NCI-H524 (cell line): ENCODE data around the gene CPA2.
A peak's percentile ranks its signal among the peaks of the same experiment; 100 is the strongest.

ENCODE experiments used
- DNase-seq, 2 experiments: peaks; one replicate each; lab custom pipeline; 2025; lab: John Stamatoyannopoulos, UW

Gene CPA2

DNA sequence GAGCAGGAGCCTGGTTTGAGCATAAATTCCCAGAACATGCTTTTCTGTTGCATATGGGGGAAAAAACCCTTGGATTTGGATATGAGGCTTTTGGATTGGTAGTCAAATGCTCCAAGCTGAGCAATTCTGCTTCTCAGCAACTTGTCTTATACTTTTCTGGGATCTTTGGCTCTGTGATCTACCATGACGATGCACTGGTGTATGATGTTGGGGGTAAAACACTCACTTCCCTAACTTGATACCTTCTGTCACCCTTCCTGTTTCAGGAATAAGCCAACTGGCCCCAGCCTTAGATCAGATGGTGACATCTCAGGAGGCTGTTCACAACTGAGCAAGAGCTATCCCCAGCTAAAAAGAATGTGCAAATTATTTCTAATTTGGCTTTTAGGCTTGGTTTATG lies 13.2 kb downstream of the CPA2 start:
- no peak for DNase-seq

GRCh38 chr7:130281260-130281659 lies 14.6 kb downstream of the CPA2 start:
- no peak for DNase-seq

DNA sequence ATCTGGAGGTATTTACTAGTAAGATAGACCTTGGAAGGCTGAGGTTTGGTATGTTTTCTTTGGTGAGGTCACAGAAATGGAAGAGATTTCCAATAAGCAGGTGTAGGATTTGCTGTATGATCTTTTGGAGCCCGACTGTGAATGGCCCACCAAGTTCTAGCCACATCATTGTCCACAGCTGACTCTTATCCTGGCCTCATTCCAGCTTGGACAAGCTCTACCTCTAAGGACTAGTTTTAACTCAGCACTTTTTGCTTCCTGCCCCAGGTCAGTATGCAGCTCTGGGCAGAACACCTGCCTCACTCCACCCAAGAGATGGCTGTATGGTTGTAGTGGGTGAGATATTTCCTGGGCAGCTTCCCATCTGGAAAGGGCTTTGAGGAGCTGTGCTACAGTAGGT lies 20.2 kb downstream of the CPA2 start:
- no peak for DNase-seq

- no peak for DNase-seq
Measured at GRCh38 chr7:130288168-130288567, 21.5 kb downstream of the CPA2 start.

- DNase-seq: peak; percentile 10 to 47
Measured at GRCh38 chr7:130288829-130289228, 22.2 kb downstream of the CPA2 start.

DNA sequence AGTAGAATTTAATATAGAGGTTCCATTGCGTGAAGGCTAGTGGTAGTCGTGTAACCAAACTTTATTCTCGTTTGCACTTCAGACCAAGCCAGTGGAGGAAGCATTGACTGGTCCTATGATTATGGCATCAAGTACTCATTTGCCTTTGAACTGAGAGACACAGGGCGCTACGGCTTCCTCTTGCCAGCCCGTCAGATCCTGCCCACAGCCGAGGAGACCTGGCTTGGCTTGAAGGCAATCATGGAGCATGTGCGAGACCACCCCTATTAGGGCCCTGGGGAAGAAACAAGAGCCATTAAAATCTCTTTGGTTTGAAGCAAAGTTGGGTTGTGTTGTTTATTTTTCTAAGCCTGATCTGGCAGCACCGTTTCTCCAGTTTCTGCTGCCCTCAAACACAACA lies 22.8 kb downstream of the CPA2 start:
- DNase-seq: no peak

DNA sequence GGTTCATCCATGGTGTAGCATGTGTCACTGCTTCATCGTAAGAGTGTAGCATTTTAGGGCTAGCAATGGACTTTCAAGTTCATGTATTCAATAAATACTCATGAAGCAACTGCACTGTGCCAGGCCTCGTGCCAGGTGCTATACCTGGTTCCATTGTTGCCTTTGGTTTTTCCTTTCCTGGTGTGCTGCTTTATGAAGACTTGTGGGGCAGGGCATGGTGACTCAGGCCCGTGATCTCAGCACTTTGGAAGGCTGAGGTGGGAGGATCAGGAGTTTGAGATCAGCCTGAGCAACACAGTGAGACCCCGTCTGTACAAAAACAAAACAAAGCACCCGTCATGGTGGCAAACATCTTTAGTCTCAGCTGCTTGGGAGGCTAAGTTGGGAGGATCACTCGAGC lies 24.1 kb downstream of the CPA2 start:
- DNase-seq: no peak

- no peak for DNase-seq
Measured at GRCh38 chr7:130292682-130293257, 26.1 kb downstream of the CPA2 start, which contains the start of gene CPA4. CPA4 (plus strand) TSS chr7:130293161; CDS start chr7:130293181, 20 bp downstream.

- DNase-seq: no peak
Measured at GRCh38 chr7:130293521-130293920, 26.9 kb downstream of the CPA2 start.

DNA sequence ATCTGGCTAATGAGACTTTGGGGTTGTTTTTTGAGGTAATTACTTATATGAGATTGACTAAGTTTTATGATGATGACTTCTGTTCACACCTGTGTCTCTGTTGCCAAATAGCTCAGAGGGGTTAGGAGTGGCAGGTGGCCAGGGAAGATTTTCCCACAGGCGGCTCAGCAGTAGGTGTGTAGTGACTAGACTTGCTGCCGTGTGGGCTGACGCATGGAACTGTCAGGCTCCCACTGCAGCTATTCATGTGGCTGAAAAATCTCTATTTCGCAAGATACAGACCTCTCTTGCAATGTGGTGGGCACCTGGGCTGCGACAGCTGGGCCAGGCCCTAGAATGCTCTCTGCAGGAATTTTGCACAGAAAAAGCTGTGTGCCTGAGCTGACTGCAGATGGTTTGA lies 27.7 kb downstream of the CPA2 start:
- DNase-seq: peak in 1 of 2 experiments; percentile 11

DNA sequence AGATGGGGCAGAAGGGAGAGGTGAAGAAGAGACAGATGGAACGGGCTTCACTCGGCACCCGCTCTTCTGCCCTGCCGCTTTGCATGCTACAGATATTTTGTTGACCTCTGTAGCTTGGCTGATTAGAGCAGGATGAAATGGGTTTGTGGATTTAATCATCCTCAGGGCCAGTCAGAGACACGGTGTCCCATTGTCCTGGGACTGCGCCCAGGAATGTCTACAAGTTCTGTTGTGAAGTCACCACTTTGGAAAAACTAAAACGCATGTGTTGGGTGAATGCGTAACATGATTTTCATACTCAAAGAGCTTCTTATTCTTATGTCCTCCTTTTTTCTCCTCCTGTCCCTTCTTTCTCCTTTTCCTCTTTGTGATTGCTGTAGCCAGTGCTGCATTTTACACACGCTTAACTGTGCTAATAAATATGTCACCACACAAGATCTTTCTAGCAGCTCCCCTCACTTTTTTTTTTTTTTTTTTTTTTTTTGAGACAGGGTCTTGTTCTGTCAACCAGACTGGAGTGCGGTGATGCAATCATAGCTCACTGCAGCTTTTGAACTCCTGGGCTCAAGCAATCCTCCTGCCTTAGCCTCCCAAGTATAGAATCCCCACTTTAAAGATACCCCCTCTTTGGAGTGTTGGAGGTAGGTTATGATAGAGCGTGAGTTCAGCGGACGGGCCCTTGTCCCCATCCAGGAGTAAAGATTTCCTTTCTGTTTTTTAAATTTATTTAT lies 29.7 kb downstream of the CPA2 start:
- DNase-seq: no peak

DNA sequence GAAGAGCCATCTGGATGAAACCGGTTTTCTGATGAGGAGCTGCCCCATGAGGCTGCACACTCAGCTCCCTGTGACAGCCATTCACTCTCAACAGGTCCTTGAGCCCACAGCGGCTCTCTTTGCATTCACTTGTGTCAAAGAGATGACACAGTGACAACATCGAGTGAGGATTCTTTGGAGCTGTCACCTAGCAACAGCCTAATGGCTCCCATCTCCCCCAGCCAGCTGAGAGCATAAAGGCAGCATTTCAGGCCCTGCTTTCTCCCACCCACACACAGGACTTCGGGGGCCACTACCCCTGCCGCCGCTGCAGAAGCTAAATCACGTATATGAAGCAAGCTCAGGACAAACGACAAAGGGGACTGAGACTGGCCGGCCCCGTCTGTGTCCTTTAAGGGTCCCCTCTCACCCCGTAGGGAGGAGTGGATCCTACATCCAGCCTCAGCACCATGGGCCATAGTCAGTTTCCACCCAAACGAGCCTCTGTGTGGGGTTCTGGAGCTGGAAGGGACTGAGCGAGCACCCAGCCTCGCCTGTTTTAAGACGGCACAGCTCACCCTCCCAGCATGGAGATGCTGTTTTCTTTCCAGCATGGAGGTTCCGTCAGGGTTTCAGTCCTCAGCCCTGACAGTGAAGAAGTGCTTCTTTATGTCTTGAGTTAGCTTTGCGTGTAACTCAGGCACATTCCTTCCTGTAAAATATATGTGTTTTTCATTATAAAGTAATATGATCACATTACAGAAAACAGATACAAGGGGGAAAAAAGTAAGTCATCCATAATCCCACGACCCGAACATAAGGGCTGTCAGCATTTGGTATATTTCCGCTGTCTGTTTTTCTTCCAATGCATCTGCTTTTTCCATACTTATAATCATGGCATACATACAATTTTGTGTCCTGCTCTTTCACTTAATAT lies 31.2 kb downstream of the CPA2 start:
- DNase-seq: no peak

DNA sequence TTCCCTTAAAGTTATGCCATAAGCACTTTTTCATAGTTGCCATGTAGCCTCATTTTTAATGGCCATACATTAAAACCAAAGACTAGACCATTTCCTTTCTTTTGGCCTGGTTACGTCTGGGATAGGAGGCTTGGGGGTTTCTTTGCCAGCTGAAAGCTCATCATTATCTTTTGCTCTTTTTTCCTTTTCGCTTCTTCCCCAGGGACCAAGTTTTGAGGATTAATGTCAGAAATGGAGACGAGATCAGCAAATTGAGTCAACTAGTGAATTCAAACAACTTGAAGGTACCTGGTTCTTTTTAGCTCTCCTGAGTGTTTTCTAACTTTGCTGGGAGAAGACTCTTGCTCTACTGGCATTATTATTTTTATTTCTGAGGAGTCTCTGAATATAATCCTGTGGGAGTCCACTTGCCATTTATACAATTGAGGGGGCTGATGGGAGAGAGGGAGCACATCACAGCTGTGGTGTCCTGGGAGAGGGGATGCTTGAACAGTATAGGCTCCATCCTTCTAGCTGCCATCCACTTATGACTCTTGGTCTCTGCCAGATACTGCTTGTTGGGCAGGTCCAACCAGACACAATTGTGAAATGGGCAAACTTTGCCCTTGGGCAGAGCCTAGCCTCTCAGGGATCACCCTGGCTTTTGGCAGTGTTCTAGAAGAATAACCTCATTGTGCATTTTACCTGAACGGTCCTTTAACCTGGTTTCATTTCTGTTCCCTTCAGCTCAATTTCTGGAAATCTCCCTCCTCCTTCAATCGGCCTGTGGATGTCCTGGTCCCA lies 32.1 kb downstream of the CPA2 start:
- no peak for DNase-seq

GRCh38 chr7:130299866-130300265 lies 33.2 kb downstream of the CPA2 start:
- peak; percentile 10 to 80 for DNase-seq

GRCh38 chr7:130301501-130302020 lies 34.9 kb downstream of the CPA2 start:
- DNase-seq: no peak

- no peak for DNase-seq
Measured at GRCh38 chr7:130302649-130303048, 36.0 kb downstream of the CPA2 start.

GRCh38 chr7:130303127-130303526 lies 36.5 kb downstream of the CPA2 start:
- DNase-seq: no peak

DNA sequence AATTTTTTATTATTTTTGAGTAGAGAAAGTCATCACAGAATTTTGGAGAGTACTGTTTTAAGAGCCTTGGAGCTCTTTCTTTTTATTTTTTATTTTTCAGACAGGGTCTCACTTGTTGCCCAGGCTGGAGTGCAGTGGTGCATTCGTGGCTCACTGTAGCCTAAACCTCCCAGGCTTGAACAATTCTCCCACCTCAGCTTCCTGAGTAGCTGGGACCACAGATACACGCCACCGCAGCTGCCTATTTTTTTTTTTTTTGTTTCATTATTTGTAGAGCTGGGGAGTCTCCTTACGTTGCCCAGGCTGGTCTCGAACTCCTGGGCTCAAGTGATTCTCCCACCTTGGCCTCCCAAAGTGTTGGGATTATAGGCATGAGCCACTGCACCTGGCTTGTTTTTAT lies 36.9 kb downstream of the CPA2 start:
- no peak for DNase-seq

DNA sequence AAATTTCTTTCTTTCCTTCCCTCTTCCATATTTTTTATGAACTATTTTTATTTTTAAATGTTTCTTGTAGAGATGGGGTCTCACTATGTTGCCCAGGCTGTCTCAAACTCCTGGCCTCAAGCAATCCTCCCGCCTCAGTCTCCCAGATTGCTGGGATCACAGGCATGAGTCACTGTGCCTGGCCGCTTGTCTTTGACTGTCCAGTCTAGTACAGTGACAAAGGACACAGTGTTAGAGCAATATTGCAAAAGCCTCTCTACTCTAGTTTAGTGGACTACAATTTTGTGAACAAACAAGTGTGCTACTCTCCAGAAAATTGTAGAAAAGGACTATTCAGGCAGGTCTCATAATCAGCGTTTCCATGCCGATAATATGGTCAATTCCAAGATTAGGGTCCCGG lies 37.3 kb downstream of the CPA2 start:
- no peak for DNase-seq

- DNase-seq: no peak
Measured at GRCh38 chr7:130304878-130305277, 38.2 kb downstream of the CPA2 start.

- no peak for DNase-seq
Measured at GRCh38 chr7:130305433-130306042, 38.9 kb downstream of the CPA2 start.
